HG02938 (cell line): ENCODE results near the gene FBXW12.
"Not testable (repeated sequence)": the region's sequence is repeated elsewhere in the genome, so short reads cannot be mapped to it uniquely, and the experiment has no call there.

Experiments used
- ATAC-seq: cut with Tn5 transposase; IDR thresholded peaks from one replicate; pipeline ENCODE4 v1.9.1; 2021; ENCODE audit warnings: mild to moderate bottlenecking, moderate library complexity; ENCODE audit not compliant: unreplicated experiment

FBXW12 gene

DNA sequence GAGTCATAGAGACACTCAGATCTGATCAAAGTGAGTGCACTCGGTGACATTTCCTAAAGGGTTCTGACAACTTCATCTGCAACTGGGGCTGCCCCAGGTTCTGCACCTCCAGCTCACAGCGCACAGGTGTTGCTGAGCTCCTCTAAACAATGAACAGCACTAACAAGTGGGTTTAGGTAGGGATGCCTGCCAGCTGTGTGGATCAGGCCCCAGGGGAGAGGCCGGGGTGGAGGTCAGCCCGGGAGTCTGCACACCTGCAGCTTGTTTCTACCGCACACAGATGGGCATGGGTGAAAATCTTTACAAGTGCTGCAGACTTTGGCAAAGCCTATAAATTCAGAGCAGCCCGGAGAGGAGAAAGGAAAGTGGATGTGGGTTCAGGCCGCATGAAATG, 355 bp downstream of the FBXW12 start:
- ATAC-seq: no peak

DNA sequence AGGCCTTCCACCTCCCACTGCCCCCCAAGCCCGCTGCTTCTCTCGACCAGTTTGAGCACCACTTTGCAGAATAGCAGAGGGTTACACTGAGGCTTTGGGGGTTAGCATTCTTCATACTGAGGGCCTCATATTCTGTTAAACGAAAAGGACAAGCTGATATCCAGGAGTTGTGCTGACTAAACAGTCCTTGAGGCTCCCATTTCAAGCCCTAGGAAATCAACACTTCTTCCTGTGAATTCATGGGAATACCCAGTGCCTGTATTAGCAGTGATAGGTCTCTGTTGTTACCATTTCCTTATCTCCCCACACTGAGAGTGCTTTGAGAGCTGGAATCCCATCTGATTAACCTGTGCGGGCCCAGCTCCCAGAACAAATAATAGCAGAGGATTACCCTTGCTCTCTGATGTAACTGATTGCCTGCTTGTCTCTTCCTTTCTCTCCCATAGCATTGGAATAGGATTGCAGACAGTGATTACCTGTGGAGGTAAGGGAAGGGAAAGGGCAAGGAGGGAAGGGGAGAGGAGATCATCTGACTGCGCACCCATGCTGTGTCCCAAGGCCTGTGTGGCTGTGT, 930 bp downstream of the FBXW12 start:
- ATAC-seq: no peak

DNA sequence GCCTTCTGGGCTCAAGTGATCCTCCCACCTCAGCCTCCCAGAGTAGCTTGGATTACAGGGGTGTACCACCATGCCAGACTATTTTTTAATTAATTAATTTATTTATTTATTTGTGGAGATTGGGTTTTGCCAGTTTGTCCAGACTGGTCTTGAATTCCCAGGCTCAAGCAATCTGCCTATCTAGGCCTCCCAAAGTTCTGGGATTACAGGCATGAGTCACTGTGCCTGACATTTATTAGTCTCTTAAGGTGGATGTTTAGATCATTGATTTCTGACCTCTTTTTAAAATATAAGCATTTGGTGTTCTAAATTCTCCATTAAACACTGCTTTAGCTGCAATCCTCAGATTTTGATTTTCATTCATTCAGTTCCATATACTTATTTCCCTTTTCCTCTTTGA, 15.6 kb downstream of the FBXW12 start:
- no peak for ATAC-seq

DNA sequence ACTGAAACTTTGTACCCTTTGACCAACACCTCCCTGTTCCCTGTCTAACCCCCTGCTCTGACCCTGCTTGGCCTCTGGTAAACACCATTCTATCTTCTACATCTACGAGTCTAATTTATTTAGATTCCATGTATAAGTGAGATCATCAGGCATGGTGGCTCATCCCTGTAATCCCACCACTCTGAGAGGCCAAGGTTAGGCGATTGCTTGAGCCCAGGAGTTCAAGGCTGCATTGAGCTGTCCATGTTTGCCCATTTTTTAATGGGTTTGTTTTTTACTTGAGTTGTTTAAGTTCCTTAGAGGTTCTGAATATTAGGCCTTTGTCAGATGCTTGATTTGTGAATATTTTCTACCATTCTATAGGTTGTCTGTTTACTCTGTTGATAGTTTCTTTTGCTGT, 16.9 kb downstream of the FBXW12 start:
- ATAC-seq: no peak

DNA sequence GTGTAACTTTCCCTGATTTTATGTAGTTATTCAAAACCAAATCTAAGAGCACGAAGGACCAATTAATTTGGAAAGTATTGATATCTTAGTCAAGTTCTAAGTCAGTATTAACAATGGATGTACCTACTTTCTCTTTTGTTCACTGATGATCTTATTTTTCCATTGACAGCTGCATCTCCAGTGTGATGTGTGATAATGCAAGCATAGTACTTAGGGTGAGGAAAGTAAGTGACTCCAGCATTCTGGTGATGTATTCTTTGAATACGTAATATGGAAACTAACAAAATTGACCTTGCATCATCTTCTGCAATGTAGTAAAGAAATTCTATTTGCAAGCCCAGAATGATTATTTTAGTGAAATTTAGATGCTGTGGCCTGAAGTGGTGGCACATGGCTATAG, 22.4 kb downstream of the FBXW12 start:
- ATAC-seq: no peak

DNA sequence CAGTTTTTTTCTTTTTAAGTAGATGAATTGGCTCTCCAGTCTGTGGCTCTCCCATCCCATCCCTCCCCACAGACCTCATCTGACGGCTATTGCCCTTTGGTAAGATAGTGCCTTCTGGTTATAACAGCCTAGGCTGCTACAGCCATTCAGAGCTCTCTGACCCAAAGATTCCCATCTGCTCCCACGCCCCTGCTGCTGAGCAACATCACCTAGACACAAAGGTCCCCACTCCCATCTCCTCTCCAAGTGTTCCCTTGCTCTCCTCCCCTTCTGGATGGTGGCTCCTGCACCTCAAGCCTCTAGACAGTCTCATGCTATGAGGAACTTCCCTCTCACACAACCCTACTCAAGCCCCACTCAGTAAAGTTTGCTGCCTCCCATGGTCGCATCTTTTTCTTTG, 23.7 kb downstream of the FBXW12 start:
- no peak for ATAC-seq

DNA sequence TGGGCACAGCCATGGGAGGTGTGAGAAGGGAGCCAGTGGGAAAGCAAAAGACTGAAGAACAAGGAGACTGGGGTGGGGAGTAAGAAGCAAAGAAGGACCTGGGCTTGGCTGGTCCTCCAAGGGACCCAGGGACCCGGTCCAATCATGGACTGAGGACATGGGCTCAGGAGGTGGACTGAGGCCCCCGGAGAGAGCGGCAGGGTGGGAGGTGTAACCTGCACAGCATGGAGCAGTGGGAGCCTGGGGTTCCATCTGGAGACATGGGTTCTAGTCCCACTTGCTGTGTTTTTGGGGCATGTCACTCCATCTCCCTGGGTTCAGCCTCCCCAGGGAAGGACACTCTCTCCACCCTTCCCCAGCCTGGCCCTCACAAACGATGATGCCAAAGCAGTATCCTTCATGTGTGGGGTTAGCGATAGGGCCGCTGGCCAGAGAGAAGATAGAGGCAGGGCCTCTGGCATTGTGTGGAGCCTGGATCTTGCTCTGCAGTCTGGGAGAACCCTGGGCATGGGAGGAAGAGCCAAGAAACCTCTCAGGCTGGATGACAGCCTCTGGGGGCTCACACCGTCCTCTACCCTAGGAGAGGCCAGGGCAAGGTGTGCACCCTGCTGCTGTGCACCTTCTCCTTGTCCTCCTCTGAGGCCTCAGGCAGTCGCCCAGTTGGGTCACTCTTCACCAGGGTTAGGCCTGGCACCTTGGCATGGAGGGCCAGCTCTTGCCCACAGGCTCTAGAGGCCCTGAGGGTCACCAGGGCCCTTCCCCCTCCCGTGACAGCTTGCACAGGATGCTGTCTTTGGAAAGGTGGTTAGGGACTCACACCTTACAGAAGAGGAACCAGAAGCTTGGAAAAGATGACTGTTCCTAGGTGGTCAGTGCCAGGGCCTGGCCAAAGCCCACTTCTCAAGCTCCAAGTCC, 26.0 kb downstream of the FBXW12 start:
- ATAC-seq: no peak

DNA sequence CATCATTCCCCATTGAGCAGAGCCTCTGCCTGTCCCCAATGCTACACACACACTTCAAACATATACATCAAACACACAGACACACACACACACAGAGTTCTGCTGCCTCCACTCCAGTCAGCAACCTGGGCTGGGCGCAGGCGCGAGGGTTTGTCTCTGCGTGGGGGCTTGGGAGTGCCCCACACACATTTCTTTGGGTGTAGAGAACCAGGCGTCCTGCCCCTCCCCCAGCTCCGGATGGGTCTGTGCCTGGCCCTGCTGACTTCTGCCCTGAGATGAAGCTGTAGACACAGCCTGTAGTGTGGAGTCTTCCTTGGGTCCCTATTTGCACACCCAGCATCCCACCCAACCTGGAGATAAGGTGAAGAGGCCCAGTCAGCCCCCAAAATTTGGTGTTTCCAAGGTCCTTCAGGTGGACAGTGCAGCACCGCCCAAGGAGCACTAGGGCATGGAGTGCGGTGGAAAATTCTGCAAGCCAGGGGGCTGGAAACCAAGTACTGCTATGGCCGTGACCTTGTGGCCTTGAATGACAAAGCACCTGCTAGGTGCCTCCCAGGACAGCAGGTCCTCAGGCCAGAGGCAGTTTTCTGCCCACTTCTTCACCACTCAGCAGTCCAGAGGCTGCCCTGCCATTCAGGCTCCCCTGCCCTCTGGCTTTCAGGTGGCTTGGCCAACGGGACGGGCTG, 26.8 kb downstream of the FBXW12 start:
- ATAC-seq: no peak

DNA sequence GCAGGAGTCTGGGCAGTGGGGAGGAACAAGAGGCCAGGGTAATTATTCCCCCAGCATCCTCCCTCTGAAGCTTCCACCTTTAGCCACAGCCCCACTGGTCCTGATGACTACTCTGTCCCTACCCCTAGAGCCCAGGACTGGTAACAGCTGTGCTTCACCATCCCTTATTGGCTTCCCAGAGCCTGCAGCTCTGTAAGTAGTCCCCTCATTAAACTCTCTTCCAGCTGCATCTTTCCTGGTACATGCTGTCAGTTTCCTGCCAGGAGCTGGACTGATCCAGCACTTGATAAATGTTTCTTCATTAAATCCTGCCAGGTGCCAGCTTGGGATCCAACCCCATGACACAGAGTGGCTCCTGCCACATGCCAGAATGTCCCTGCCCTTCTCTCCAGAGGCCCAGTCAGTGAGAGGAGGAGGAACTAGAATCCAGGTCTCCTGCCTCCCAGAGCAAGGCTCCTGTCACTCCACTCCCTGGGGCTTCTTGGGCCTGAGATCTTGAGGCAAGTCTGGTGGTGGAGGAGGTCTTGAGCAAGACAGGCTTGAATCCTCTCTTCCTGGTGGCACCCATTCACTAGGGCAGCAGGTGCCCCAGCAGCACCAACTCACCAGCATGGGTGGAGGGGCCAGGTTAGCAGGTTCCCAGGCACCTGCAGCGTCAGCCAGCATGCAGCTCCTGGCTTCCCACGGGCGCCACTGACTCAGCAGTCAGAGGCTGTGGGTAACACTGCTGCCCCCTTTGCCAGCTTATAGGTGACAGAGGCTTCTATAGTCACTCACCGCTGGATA, 27.6 kb downstream of the FBXW12 start:
- ATAC-seq: no peak

DNA sequence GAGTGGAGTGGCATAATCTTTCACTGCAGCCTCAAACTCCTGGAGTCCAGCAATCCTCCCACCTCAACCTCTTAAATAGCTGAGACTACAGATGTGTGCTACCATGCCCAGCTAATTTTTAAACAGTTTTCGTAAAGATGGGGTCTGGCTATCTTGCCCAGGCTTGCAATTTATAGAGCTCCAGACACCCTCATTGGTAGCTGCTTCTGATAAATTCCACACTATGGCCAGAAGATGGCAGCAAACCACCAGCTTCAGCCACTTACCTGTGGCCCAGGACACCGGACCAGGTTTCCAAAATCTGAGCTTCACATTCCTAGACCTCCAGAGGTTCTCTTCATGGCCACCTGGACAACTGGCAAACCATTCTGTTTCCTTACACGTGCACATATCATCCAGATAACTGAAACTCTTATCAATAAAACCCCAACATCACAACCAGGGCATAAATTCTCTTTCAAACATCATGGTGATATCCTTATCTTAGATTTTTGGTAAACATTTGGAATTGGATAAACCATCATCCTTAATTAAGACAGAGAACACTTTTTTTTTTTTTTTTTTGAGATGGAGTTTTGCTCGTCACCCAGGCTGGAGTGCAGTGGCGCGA, 28.9 kb downstream of the FBXW12 start:
- no peak for ATAC-seq

DNA sequence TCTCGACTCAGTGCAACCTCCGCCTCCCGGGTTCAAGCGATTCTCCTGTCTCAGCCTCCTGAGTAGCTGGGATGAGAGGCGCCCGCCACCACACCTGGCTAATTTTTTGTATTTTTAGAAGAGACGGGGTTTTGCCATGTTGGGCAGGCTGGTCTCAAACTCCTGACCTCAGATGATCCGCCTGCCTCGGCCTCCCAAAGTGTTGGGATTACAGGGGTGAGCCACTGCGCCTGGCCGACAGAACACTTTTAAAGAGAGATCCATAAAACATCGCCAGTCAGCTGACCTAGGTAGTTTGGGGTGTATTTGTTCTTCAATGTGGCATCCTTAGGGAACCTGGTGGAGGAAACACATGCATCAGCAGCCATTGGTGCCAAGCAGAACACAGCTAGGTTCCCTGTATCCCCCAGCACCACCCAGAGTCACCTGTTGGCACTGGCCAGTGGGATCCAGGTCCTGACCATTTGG, 29.4 kb downstream of the FBXW12 start:
- not testable (repeated sequence) for ATAC-seq

DNA sequence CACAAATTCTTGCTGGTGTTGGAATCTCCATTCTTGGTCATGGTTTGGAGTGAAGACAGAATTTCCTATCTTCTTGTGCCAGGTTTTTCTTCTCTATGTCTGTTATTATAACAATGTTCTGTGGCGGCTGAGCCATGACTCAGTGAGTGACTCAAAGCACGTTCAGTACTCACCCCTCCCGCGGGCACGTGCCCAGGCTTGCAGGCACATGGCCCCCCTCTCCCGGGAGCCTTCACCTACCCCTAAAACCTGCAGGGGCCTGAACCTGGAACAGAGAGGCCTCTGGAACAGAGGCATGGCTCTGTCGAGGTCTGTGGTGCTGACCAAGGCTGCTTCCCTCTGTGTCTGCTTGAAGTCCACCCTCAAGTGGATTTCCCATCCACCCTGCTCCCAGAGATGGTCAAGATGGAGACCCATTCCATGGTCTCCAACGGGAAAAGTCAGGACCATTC, 30.3 kb downstream of the FBXW12 start:
- ATAC-seq: no peak

DNA sequence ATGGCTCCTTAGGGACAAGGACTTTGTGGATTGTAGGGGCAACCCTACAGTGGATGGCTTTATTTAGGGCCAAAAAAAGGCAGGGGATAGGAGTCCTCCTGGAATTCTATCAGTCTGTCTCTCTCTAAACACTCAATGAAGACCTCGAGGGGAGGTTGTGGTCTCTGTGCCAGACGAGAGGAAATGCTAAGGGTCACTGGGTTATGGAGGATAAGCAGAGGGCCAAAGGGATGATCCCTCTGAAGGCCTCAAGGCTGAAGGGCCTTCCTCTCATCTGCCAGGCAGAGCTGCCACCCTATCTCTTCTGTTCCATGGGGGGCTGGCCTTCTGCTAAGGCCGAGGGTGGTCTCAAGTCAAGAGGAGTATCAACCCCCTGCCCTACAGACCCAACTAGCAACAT, 30.9 kb downstream of the FBXW12 start:
- ATAC-seq: no peak

DNA sequence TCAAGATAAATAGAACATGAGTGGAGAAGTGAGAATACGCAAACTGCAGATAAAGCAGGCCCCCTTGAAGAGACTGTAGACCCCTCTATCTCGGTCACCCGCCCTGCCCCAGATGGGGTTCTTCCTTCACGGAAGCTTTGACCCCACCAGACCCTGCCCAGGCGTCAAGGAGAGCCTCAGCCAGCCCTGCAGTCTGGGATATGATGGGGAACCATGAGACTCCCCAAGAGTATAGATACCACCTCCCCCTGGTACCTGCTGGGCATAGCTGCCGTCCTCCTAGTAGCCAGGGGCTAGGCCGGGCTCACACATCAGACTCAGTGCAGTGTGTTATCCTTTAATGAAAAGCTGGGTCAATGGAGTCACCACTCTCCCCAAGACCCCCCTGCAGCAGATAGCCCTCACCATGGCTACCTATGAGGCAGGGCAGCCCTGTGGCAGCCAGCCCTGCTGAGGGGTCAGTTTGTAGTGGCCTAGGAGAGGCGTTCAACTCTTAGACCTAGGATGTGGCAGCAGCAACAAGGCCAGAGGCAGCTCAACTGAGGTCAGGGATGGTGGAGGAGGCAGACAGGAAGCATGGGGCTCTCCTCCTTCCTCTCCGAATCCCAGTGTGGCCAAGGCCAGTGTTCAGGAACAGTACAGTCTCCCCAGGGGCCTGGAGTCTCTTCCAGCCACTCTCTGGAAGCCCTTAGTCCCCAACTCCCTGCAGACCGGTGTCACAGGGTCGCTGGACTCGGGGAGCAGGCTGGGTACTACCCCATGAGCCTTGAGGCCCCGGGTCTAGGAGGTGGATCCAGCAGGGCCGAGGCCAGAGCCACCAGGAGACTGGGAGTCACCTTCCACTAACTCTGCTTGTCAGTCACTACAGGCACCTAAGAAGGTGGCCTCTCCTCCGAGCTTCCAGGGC, 31.8 kb downstream of the FBXW12 start:
- no peak for ATAC-seq

DNA sequence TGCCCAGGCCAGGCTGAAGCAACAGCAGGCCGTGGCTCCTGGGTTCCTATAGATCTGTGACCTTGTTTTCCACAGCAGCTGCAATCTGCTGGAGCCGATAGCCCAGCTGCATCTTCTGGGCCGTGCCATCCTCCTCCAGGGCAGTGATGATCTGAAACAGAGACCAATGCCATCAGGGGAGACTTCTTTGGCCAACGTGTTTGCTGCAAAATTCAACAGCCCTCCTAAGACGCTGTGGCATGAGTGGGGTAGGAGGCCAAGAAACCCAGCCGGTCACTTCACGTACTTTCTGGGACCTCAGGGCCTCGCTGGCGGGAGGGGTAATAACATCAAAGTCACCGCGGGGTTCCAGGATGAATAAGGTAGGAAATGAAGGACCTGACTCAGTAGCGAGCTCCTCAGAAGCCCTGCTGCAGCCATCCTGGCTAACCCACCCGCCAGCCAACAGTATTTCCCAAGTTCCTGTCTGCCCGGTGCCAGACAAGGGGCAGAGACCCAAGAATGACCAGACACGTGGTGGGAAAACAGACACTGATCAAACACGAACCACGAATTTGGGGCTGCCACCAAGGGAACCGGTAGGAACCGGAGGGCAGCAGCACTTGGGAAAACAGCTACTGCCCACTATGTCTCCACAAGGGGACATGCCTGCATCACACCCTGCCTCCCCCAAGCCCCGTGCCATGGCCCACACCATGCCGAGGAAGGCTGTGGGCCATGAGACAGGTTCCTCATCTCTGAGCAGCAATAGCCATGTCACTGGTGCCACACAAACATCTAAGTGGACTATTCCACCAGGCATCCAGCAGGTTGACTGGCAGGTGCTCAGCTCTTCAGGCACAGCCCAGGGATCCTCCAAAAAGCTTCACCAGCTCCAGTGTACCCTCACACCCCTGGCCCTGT, 32.7 kb downstream of the FBXW12 start:
- no peak for ATAC-seq

DNA sequence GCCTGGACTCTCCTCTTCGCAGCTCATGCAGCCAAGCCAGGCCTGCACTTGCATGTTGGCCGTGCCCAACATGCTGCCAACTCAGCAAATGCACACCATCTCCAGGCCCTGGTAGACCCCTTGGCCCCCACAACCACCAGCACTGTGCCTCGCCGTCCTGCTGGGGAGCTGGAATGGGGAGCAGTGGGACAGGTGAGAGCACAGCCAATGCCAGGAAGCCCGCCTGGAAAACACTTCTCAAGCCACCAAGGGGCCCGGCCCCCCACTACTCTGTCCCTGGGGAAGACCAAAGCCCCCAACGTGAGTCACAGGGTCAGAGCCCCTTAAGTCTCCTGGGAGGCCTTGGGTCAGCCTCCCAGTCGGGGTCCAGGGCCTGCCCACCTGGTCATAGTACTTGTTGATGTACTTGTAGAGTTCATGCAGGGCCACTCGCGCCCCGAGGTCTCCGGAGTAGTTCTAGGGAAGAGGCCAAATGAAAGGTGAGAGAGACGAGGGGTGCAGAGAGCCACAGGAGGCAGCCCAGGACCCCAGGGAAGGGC, 33.4 kb downstream of the FBXW12 start:
- ATAC-seq: no peak

DNA sequence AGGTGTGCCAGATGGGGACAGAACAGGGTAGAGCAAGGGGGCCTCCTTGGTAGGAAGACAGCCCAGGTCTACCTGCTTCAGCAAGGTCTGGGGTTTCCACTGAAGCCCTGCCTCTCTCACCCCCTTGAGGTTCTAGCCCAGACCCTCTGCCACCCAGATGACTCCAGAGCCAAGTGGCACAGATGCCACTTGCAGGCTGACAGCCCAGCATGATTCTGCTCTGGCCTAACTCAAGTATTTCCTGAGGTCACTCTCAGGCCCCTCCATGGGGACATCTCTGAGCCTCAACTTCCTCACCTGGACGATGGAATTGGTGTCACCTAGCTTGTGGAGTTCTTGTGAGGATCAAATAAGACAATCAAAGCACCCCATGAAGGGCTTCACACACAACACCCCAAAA, 34.0 kb downstream of the FBXW12 start:
- no peak for ATAC-seq
